Body of pancreas (tissue), 4 donors: ENCODE results near the gene ZBP1.

Experiments
- POLR2A ChIP-seq, 3 donors: fragments of 450-650 bp; IDR thresholded peaks; one replicate each; pipeline ENCODE4 v1.6.1; 2016; ENCODE audit warnings: antibody characterized with exemption in 3 of 3, mild to moderate bottlenecking in 2 of 3
- TF ChIP-seq, protein P1 (sequence below), 7 experiments: fragments of 450-650 bp in 4 of 7; fragments of 200-600 bp in 3 of 7; sonication (generic) in 3 of 7; IDR thresholded peaks; one replicate each; pipeline ENCODE4 v1.5.1; 2016 to 2019; ENCODE audit warnings: antibody characterized with exemption in 7 of 7

DNA sequence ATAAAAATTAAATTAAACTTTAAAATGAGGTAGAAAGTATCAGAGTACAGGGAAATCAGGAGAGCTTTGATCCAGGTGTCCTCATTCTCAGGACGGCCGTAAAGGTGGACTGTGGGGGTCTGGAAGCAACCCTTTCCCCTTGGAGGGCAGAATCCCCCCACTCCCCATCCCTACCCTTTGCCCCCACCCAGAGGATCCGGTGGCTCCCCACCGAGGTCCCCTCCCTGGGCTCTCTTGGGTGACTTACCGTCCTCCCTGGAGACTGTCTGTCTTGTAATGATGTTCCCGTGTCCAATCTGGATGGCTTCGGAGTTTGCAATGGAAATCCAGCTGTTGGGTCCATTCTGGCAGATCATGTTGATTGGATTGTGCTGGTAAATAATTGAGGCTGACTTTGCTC, 7.3 kb downstream of the ZBP1 start:
- TF ChIP-seq, protein P1, sequence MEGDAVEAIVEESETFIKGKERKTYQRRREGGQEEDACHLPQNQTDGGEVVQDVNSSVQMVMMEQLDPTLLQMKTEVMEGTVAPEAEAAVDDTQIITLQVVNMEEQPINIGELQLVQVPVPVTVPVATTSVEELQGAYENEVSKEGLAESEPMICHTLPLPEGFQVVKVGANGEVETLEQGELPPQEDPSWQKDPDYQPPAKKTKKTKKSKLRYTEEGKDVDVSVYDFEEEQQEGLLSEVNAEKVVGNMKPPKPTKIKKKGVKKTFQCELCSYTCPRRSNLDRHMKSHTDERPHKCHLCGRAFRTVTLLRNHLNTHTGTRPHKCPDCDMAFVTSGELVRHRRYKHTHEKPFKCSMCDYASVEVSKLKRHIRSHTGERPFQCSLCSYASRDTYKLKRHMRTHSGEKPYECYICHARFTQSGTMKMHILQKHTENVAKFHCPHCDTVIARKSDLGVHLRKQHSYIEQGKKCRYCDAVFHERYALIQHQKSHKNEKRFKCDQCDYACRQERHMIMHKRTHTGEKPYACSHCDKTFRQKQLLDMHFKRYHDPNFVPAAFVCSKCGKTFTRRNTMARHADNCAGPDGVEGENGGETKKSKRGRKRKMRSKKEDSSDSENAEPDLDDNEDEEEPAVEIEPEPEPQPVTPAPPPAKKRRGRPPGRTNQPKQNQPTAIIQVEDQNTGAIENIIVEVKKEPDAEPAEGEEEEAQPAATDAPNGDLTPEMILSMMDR (IDR thresholded peaks at IDR 0.05): no peak
- no peak for TF ChIP-seq POLR2A (IDR thresholded peaks at IDR 0.05)
